Right atrium auricular region (tissue), 2 donors: ENCODE results near the gene POLR2H. TPM values are rescaled to one million over a fixed set of nuclear protein-coding genes. Genes with fewer than 3 reads are reported as not detected.

Experiments
- DNase-seq: peaks from one replicate; pipeline ENCODE4 v3.0.0-alpha.2; 2019; ENCODE audit warnings: low spot score
- H3K27ac ChIP-seq, 2 donors: fragments of 200-600 bp; sonication (generic); 1 replicate in 1 of 2; 2 replicates in 1 of 2; pipeline ENCODE4 v1.5.1; 2016 to 2019
- H3K27me3 ChIP-seq, 2 donors: fragments of 200-600 bp; sonication (generic); one replicate each; pipeline versions ENCODE4 v1.5.1 to v1.6.0; 2017 to 2019
- H3K36me3 ChIP-seq: fragments of 200-600 bp; sonication (generic); one replicate; pipeline ENCODE4 v1.5.1; 2016
- H3K4me1 ChIP-seq, 2 donors: fragments of 200-600 bp; sonication (generic); one replicate each; pipeline versions ENCODE4 v1.5.1 to v1.6.0; 2017 to 2019
- H3K4me3 ChIP-seq, 2 donors: fragments of 200-600 bp; sonication (generic); 1 replicate in 1 of 2; 2 replicates in 1 of 2; pipeline ENCODE4 v1.5.1; 2017 to 2019; ENCODE audit warnings: mild to moderate bottlenecking in 1 of 2, moderate library complexity in 1 of 2
- H3K9me3 ChIP-seq, 2 donors: fragments of 200-600 bp; sonication (generic); one replicate each; pipeline ENCODE4 v1.5.1; 2019
- CTCF ChIP-seq, 2 donors: fragments of 200-600 bp; sonication (generic); IDR thresholded peaks; one replicate each; pipeline ENCODE4 v1.5.1; 2019; ENCODE audit warnings: antibody characterized with exemption in 2 of 2
- total RNA-seq, 2 donors: library from RNA; depleted of rRNA; stranded (reverse); fragments of >200 nt; gene quantifications; one replicate each; pipeline ENCODE4 v1.1.0, GENCODE V29; 2016

Gene POLR2H
- total RNA-seq, 2 donors from 2014 or later: 26.8 to 35.5 TPM

GRCh38 chr3:184372296-184372821 lies 10.8 kb downstream of the POLR2H start:
- no peak overlapping the region for H3K4me3 ChIP-seq
- no peak overlapping the region for H3K27ac ChIP-seq
- no peaks in the 10 kb centered on the region for H3K27me3 ChIP-seq
- peaks cover 11% of the 10 kb centered on the region for H3K36me3 ChIP-seq
- H3K9me3 ChIP-seq: no peaks in the 10 kb centered on the region
- DNase-seq: no peak
- peaks cover 0 to 23% of the 10 kb centered on the region in 2 donors for H3K4me1 ChIP-seq
- TF ChIP-seq CTCF (IDR thresholded peaks at IDR 0.05): no peak

GRCh38 chr3:184372911-184373310 lies 11.4 kb downstream of the POLR2H start:
- Histone ChIP-seq H3K4me3 (no peak overlapping the region), H3K36me3 (peaks cover 8% of the 10 kb centered on the region), H3K27ac (peak overlapping the region in 1 of 2 donors; percentile 12), H3K27me3 (no peaks in the 10 kb centered on the region), H3K9me3 (no peaks in the 10 kb centered on the region), H3K4me1 (peaks cover 0 to 23% of the 10 kb centered on the region in 2 donors)
- no peak for TF ChIP-seq CTCF (IDR thresholded peaks at IDR 0.05)
- no peak for DNase-seq

- Histone ChIP-seq H3K4me1 (peaks cover 0 to 18% of the 10 kb centered on the region in 2 donors), H3K4me3 (no peak overlapping the region), H3K36me3 (peaks cover 3% of the 10 kb centered on the region), H3K27me3 (no peaks in the 10 kb centered on the region), H3K27ac (peak overlapping the region in 1 of 2 donors; percentile 12), H3K9me3 (no peaks in the 10 kb centered on the region)
- peak; percentile 71 for DNase-seq
- no peak for TF ChIP-seq CTCF (IDR thresholded peaks at IDR 0.05)
Measured at GRCh38 chr3:184373422-184373821, 11.9 kb downstream of the POLR2H start.

- DNase-seq: no peak
- no peaks in the 10 kb centered on the region for H3K36me3 ChIP-seq
- H3K4me1 ChIP-seq: peaks cover 0 to 22% of the 10 kb centered on the region in 2 donors
- TF ChIP-seq CTCF (IDR thresholded peaks at IDR 0.05): no peak
- H3K4me3 ChIP-seq: no peak overlapping the region
- H3K9me3 ChIP-seq: no peaks in the 10 kb centered on the region
- H3K27me3 ChIP-seq: no peaks in the 10 kb centered on the region
- H3K27ac ChIP-seq: no peak overlapping the region
Measured at GRCh38 chr3:184375747-184376461, 14.4 kb downstream of the POLR2H start.

GRCh38 chr3:184377374-184377773 lies 15.9 kb downstream of the POLR2H start:
- H3K36me3 ChIP-seq: no peaks in the 10 kb centered on the region
- no peak for TF ChIP-seq CTCF (IDR thresholded peaks at IDR 0.05)
- no peak for DNase-seq
- H3K4me3 ChIP-seq: no peak overlapping the region
- peaks cover 0 to 24% of the 10 kb centered on the region in 2 donors for H3K4me1 ChIP-seq
- no peaks in the 10 kb centered on the region for H3K9me3 ChIP-seq
- H3K27ac ChIP-seq: no peak overlapping the region
- H3K27me3 ChIP-seq: no peaks in the 10 kb centered on the region
